ENCODE data around the gene CYP1A1.
"Not testable (repeated sequence)": the region's sequence is repeated elsewhere in the genome, so short reads cannot be mapped to it uniquely, and the experiment has no call there.

DNA sequence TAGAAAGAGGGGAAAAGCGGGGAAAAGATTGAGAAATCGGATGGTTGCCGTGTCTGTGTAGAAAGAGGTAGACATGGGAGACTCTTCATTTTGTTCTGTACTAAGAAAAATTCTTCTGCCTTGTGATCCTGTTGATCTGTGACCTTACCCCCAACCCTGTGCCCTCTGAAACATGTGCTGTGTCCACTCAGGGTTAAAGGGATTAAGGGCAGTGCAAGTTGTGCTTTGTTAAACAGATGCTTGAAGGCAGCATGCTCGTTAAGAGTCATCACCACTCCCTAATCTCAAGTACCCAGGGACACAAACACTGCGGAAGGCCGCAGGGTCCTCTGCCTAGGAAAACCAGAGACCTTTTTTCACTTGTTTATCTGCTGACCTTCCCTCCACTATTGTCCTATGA is 4.0 kb upstream of the CYP1A1 start:
- not testable (repeated sequence) for TF ChIP-seq POLR2A (IDR thresholded peaks at IDR 0.05)
- TF ChIP-seq, protein P1, sequence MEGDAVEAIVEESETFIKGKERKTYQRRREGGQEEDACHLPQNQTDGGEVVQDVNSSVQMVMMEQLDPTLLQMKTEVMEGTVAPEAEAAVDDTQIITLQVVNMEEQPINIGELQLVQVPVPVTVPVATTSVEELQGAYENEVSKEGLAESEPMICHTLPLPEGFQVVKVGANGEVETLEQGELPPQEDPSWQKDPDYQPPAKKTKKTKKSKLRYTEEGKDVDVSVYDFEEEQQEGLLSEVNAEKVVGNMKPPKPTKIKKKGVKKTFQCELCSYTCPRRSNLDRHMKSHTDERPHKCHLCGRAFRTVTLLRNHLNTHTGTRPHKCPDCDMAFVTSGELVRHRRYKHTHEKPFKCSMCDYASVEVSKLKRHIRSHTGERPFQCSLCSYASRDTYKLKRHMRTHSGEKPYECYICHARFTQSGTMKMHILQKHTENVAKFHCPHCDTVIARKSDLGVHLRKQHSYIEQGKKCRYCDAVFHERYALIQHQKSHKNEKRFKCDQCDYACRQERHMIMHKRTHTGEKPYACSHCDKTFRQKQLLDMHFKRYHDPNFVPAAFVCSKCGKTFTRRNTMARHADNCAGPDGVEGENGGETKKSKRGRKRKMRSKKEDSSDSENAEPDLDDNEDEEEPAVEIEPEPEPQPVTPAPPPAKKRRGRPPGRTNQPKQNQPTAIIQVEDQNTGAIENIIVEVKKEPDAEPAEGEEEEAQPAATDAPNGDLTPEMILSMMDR (IDR thresholded peaks at IDR 0.05), result not testable (repeated sequence)

All from esophagus squamous epithelium (tissue), 4 donors.